Measurements from ENCODE around the gene HS6ST1.

HS6ST1 gene, protein sequence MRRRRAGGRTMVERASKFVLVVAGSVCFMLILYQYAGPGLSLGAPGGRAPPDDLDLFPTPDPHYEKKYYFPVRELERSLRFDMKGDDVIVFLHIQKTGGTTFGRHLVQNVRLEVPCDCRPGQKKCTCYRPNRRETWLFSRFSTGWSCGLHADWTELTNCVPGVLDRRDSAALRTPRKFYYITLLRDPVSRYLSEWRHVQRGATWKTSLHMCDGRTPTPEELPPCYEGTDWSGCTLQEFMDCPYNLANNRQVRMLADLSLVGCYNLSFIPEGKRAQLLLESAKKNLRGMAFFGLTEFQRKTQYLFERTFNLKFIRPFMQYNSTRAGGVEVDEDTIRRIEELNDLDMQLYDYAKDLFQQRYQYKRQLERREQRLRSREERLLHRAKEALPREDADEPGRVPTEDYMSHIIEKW

DNA sequence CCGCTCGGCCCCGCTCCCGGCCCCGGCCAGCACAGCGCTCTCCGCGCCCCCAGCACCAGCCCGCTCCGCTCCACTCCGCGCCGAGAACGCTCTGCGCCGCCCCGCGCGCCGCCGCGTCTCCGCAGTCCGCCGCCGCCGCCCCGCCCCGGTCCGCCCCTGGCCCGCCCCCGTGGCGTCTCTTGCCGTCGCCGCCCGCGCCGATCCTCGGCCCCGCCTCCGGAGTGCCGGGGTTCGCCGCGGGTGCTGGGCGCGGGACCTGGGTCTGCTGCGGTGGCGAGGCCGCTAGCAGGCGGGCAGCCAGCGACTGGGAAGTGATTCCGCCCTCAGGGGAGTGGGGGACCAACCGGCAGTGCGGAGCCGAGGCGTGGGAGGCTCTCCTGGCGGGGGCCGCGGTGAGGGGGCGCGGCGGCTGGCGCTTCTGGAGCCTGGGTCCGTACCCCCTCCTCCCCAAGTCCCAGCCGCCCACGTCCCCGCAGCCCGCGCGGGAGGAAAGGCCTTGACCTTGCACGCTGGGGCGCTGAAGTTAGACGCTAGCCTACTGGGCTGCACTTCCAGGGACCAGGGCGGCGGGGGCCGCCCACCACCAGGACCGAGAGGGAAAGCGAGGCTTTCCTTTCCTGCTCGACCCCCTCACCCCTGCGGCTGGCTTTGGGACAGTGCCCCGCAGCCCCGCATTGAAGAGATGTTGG, at the start of gene HS6ST1:
Gene HS6ST1, minus strand, starts transcription at position 93 of the 689 bp plus-strand sequence. CDS start 305 bp downstream, outside the sequence.
- DNase-seq (ENCODE audit: low read depth), result peak; percentile 84

DNA sequence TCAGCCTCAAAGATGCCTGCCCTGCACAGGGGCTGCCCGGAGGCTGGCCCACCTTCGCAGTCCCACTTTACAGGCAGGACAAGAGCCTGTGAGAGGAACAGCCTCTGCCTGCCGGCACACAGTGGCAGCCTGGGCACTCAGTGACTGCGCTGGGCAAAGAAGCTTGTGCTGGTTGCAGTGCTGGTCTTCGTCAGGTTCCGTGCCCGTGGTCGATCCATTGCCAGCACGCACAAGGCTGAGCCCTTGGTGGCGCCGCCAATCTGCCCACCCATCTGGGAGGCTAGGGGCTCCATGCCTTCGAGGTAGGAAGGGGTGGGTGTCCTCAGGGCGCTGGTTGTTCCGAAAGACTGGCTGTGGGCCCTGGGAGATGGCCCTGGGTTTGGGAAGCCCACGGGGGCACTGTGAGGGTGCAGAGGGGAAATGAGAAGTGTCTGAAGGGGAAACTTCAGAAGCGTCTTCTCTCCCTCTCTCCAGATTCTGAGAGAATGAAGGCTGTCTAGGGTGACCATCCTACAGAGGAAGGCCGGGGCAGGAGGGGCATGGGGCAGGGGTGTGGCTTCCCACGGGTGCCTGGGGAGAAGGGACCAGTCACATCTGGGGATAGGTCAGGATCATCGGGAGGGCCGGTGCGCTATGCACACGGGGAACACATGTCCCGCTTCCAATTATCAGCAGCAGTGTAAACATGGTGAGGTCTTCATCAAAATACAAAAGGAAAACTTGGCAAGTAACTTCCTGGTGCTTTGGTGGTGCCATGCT, 49.1 kb upstream of the HS6ST1 start:
- no peak for DNase-seq (ENCODE audit: low read depth)

DNA sequence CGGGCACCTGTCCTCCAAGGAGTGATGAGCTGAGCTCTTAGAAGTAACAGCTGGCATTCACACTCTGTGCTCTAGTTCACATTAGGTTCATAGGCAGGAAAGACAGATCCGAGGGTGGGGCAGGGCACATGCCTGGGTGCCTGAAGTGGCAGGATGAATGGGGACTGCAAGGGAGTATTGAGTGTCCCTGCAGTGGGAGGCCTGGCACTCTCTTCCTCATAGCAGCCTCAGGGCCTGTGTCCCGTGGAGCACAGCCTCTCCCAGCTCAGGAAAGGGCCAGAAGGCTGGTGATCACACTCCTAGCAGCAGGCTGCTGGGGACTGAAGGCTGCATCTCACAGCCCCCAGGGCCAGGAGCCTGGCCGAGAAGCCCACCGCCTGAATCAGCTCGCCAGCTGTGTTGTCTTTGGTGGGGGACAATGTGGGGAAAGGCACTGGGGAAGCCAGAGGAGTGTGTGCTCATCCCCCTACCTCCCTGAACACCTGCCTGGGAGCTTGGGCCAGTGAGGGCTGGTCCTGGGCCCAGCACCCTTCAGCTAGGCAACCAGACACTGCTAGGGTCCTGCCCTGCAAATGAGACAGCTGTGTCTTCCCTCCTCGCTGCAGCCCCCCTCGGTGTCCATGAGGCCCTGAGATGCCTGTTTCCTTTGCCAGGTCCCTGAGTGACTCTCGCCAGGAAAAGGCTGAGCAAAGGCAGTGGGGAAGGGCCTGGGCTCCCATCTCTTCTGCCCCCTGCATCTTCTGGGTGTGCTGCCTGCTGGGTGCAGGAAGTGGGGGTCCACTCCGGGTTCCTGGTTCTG, 48.2 kb upstream of the HS6ST1 start:
- no peak for DNase-seq (ENCODE audit: low read depth)

DNA sequence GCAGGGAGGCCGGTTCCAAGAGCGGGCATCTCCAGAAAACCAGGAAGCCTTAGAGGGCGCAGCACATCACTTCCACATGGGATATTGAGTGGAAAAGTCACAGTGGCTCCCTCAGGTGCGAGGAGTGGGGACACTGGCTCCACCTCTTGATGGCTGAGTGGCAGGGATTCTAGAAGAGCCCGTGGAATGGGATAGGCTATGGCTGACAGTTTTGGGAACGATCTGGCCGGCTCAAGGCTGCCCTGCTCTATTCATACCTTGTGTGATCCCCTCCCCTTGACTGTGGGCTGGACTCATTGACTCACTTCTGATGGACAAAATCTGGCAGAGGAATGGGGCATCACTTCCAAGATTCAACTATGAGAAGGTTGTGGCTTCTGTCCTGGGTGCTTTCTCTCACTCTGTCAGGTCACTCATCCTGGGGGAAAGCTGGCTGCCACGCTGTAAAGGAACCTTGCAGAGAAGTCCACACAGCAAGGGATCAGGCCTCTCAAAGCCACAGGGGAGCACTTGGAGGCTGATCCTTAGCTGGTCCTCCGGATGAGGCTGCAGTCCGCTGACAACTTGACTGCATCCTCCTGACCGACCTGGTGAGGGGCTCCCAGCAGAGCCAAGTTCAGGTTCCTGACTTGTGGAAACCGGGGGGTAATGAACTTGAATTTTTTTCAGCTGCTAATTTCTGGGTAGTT, 46.7 kb upstream of the HS6ST1 start:
- no peak for DNase-seq (ENCODE audit: low read depth)

DNA sequence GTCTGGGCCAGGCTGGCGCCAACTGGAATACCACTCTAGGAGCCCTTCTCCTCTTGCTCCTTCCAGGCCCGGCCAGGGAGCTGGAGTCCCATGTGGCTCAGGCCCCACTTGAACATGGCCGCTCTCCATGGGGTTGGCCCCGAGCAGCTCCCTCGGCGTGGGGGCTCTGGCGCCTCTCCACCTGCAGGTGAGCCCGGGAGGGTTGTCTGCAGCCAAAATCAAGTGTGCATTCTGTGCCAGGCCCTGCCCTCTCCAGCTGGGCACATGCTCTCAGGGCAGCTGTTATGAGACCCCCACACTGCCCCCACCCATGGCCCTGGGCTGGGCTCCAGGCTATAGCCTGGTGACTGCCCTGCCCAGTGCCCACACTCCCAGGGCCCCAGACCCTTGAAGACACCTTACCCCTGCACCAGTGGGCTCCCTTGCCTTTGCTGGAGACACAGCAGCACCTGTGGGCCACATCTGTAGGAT, 45.8 kb upstream of the HS6ST1 start:
- no peak for DNase-seq (ENCODE audit: low read depth)

DNA sequence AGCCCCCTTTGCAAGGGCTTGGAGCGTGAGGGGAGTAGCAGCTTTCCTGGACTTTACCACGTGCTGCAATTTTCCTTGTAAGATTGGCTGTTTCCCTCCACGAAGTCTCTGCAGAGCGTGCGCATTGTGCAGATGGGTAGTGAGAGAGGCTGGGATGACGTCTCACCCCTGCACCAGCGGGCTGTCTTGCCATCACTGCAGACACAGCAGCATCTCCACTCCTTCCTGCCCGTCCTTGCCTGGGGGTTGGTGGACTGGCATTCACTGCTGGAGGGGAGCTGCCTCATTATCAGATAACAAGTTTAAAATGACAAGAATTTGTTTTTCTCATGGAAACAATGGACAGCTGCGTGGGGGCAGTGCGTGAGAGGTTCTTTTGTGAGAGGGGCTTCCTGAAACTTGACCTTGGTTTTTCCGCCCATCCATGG, 45.3 kb upstream of the HS6ST1 start:
- no peak for DNase-seq (ENCODE audit: low read depth)

DNA sequence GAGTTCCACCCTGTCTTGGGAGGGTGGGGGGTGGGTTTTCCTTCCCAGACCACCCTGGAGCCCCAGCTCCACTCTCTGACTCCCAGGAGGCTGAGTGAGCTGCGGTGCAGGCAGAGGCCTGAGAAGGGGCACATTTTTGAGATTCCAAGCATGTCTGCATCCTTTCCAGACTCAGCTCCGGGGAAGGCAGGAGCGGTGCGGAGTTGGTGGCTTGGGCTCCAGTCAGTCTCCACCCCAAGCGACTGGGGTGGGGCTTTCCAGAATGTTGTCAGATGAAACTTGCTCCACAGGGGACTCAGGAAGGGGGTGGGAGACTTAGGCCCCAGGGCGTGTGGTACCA, 44.2 kb upstream of the HS6ST1 start:
- no peak for DNase-seq (ENCODE audit: low read depth)

DNA sequence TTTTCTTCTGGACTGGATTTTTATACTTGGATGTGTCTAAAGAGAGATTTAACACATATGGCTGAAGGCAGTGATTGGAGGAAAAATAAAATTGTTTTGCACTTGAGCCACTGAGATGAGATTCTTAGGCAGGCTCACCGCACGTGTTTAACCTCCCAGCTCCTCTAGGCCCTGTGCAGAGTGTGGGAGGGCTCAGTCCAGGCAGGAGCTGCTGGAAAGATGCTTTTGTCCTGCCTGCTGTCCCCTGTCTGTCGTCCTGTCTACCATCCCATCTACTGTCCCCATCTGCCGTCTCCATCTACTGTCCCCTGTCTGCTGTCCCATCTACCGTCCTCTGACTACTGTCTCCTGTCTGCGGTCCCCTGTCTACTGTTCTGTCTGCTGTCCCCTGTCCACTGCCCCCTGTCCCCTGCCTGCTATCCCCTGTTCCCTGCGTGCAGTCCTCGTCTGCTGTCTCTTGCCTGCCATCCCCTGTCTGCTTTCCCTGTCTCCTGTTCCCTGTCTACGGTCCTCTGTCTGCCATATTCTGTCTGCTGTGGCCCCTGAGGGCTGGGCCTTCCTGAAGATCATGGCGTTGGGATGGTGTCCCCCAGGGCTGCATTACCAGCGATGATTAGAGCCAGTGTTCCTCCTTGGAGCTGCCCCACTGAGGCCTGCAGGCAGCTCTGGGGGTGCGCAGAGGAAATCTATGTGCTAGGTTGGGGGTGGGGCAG, 43.7 kb upstream of the HS6ST1 start:
- DNase-seq (ENCODE audit: low read depth), result no peak

DNA sequence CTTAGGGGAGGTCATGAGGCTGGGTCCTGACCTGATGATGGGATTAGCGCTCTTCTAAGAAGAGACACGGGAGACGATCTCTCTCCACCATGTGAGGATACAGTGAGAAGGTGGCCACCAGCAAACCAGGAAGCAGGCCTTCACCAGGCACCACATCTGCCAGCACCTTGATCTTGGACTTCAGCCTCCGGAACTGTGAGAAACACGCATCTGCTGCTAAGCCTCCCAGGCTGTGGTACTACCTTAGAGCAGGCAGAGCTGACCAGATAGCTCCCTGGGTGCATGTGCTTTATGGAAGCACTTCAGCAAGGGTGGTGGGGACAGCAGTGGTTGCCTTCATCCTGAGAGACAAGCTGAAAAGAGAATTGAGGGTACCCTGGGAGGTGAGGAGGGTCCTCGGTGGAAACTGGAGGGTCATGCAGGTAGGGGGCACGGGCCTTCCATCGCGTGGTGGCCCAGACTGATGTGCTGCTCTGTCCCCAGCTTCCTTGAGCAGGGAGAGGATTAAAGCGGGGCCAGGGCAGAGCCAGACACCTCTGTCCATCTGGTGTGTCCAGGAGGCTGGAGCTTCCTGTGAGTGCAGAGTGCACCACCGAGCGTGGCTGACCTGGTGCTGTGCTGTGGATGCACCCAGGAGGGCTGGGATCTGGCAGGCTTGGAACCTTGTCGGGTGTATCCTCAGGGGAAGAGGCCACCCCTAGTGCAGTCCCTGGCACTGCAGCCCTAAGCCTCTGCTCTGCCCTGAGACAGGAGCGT, 42.9 kb upstream of the HS6ST1 start:
- no peak for DNase-seq (ENCODE audit: low read depth)

DNA sequence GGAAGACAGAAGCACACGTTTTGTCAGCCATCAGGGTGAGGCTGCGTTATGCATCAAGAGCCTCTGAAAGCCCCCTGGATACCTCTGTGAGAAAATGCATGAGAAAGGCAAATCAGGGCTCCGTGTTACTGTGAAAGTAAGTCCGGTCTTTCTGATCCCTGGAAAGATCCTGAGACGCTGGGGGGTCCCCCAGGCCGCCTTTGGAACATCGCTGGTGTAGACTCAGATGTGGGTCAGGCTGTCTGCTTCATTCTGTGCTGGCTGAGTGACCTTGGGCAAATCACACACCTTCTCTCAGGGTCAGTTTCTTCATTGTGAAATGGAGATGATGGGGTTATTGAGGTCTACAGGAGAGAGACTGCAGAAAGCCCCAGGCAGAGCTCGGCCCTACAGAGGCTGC, 42.0 kb upstream of the HS6ST1 start:
- no peak for DNase-seq (ENCODE audit: low read depth)

DNA sequence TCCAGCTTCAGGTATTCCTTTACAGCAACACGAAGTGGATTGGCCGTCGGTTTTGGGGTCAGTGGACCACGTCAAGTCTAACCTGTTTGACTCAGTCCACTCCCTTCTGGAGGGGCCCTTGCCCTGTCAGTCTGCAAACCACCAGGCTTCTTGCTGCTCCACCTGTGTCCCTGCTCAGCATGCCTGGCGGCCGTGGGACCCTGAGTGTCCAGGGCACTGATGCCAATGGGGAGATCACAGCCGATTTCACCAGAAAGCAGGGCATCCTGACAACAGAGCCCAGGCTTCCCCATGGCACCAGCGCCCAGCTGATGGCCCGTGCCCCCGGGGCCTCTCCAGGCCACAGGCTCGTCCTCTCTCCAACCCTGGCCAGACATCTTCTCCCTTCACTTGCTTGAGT, 41.2 kb upstream of the HS6ST1 start:
- no peak for DNase-seq (ENCODE audit: low read depth)

DNA sequence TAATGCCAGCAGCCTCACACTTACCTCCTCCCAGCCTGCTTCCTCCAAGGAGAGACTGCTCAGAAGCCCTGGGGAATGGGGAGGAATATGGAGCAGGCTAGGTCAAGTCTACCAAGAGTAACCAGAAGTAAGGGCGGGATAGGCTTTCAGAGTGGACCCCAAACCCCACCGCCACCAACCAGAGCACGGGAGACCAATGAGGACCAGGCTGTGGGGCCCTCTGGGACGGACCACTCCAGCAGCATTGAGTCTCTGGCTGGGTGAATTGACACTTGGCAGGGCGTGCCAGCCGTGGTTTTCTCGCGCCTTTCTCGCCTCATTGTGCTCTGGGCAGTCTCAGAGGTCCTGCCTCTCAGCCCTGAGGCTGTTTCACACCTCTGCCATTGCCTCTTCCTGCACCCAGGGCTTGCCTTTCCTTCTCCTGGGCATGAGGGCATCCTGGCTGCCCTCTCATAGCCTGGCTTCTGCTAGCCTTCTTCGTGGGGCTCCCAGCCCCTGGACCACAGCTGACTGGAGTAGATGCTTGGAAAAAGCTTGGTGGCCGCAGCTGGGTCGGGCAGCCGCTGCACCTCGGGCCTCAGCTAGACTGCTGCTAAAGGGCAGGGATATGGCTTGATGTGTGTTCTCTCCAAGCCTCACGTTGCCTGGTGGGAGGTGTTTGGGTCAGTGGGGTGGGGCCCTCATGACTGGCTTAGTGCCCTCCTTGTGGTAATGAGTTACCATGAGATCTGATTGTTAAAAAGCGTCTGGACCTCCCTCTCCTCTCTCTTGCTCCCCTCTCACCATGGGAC, 40.5 kb upstream of the HS6ST1 start:
- no peak for DNase-seq (ENCODE audit: low read depth)

DNA sequence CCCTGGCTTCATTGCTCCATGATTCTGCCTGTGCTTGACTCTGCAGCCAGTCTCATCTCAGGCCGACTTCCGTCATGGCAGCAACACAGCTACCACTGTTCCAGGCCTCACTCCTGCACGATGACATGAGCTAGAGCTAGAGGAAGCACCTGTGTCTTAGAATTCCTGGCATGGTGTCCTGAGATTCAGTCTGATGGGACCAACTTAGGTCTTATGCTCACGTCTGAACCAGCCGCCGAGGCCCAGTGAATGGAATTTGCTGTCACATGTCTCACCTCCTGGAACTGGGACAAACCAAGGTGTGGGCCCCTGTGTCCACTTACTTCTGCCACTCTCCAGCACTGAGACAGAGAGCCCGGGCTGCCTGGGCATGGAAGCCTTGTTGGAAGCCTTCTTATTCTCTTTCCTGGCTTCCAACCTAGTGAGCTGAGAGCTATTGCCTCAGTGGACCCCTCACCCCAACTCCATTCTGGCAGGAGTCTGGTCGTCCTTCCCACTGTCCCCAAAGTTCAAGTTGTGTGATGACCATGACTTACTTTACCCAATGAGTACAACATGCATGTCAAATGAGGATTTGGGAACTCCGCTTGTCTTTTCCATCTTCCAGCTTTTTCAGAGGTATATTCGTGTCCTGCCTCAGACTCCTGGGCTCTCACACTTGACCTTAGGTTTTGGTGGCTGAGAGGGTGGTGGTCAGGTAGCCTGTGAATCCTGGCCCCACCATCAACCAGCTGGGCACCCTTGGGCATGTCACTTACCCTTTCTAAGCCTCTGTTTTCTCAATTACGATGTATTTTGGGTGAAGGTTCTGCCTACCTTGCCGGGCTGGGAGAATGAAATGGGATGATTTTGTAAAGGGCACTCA, 39.1 kb upstream of the HS6ST1 start:
- DNase-seq (ENCODE audit: low read depth), result no peak

DNA sequence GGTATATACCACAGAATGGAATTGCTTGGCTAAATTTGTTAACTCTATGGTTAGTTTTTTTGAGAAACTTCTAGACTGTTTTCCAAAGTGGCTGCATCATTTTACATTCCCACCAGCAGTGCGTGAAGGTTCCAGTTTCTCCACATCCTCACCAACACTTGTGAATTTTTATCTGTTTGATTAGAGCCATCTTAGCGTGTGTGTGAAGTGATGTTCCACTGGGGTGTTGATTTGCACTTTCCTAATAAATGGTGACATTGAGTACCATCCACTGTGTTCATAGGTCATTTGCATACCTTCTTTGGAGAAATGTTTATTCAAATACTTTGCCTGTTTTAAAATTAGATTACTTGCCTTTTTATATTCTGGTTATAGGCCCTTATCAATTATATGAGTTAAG, 37.5 kb upstream of the HS6ST1 start:
- no peak for DNase-seq (ENCODE audit: low read depth)

DNA sequence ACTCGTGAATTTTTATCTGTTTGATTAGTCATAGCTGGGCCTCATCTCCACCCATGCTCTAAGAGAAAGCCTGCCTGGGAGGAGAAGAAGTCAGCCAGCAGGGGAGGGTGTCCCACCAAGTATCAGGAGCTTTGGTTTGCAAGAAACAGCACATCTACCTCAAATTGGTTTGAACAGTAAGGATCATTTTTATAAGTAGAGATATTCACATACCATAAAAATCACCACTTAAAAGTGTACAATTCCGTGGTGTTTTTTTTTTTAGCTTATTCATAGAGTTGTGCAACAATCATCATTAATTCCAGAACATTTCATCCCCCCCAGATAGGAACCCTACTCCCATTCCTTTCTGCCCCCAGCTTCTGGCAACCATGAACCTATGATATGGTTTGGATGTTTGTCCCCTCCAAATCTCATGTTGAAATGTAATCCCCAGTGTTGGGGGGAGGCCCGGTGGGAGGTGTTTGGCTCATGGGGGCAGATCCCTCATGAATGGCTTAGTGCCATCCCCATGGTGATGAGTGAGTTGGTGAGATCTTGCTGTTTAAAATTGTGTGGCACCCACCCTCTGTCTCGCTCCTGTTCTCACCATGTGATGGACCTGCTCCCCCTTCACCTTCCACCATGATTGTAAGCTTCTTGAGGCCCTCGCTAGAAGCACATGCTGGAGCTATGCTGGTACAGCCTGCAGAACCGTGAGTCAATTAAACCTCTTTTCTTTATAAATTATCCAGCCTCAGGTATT, 36.2 kb upstream of the HS6ST1 start:
- no peak for DNase-seq (ENCODE audit: low read depth)

DNA sequence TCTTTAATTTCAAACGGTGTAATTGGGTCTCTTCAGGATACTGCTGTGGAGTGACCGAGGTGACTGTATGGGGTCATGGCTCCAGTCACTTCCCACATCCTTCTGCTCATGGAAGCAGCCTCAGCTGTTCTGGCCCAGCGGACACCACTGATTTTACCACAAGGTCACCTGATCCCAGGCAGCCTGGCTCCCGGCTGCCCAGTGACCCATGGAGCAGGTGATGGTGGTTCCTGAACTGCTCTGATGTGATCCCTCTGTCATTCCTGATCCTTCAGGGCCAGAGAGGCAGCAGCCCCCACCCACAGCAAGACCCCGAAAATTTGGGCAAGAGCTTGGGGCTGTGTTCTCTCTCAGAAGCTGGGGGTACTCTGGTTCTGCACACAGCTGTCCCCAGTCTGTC, 35.5 kb upstream of the HS6ST1 start:
- DNase-seq (ENCODE audit: low read depth), result no peak

DNA sequence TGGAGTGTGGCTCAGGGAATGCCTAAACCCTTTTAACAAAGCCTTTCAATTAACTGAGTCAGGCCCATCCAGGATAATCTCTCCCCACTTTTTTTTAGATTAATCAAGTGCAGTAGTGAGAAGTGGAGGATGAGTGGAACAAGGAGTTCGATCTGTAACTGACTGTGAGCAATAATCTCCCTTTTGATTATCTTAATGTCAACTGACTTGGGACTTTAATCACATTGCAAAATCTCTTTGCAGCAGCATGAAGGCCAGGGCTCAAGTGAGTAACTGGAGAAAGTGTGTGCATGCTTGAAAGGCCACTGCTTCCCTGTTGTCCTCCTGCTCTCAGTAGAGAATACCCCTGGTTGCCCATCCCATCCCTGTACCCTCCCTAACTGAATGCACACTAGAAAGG, 32.1 kb upstream of the HS6ST1 start:
- DNase-seq (ENCODE audit: low read depth), result no peak
